Measurements from ENCODE around the gene DCXR. TPM values are rescaled to one million over a fixed set of nuclear protein-coding genes. Genes with fewer than 3 reads are reported as not detected.

Gene DCXR
- total and polyA plus RNA-seq, 10 of the 15 experiments (the other 5 are each of a cell fraction or from before 2014, with no cell fraction given): 12.3 to 139 (median 88.9) TPM

DNA sequence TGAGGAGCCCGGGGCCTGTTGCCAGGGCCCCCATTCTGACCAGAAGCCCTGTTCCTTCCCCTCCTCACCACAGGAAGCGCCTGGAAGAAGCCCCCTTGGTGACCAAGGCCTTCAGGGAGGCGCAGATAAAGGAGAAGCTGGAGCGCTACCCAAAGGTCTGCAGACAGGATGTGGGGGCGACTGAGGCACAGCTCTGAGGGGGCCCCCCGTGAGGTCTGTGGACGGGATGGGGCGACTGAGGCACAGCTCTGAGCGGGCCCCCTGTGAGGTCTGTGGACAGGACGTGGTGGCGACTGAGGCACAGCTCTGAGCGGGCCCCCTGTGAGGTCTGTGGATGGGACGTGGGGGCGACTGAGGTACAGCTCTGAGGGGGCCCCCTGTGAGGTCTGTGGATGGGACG lies 28.1 kb downstream of the DCXR start:
- Histone ChIP-seq H3K4me1 (ENCODE audit: control insufficient read depth, insufficient read depth, low read length) (no peaks in the 10 kb centered on the region), H3K27me3 (replicated peaks in 1 of 2; ENCODE audit: control insufficient read depth in 2 of 2, insufficient read depth in 2 of 2, low read length in 1 of 2) (no peaks in the 10 kb centered on the region), H3K27ac (ENCODE audit: control insufficient read depth, insufficient read depth) (no peak overlapping the region), H3K9me3 (replicated peaks; ENCODE audit: control insufficient read depth, insufficient read depth, low read length) (no peaks in the 10 kb centered on the region), H3K9ac (ENCODE audit: control insufficient read depth, insufficient read depth, low read length) (no peak overlapping the region), H3K79me2 (ENCODE audit: control insufficient read depth, insufficient read depth, low read length) (no peaks in the 10 kb centered on the region), H3K36me3 (ENCODE audit: control insufficient read depth in 2 of 2, insufficient read depth in 2 of 2, low read length in 1 of 2) (no peaks in the 10 kb centered on the region), H3K4me2 (ENCODE audit: control insufficient read depth, insufficient read depth) (no peak overlapping the region), H3K4me3 (no peak overlapping the region), H2AFZ (ENCODE audit: control insufficient read depth, low read depth, low read length) (no peak overlapping the region), H4K20me1 (ENCODE audit: control insufficient read depth, insufficient read depth) (no peaks in the 10 kb centered on the region)
- whole genome bisulfite sequencing (ENCODE audit: insufficient coverage, insufficient replicate concordance, low lambda C conversion rate, missing lambda C conversion rate): 73% methylated on average over 13 of the region's 15 CpGs
- TF ChIP-seq, protein P1, sequence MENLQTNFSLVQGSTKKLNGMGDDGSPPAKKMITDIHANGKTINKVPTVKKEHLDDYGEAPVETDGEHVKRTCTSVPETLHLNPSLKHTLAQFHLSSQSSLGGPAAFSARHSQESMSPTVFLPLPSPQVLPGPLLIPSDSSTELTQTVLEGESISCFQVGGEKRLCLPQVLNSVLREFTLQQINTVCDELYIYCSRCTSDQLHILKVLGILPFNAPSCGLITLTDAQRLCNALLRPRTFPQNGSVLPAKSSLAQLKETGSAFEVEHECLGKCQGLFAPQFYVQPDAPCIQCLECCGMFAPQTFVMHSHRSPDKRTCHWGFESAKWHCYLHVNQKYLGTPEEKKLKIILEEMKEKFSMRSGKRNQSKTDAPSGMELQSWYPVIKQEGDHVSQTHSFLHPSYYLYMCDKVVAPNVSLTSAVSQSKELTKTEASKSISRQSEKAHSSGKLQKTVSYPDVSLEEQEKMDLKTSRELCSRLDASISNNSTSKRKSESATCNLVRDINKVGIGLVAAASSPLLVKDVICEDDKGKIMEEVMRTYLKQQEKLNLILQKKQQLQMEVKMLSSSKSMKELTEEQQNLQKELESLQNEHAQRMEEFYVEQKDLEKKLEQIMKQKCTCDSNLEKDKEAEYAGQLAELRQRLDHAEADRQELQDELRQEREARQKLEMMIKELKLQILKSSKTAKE (IDR thresholded peaks at IDR 0.05; ENCODE audit: low read depth, poor library complexity, severe bottlenecking): no peak
- TF ChIP-seq SMAD5 (IDR thresholded peaks at IDR 0.05; ENCODE audit: low read depth): no peak
- no peak for TF ChIP-seq MTA2 (IDR thresholded peaks at IDR 0.05; ENCODE audit: low read depth)
- no peak for TF ChIP-seq CBX5 (IDR thresholded peaks at IDR 0.05; ENCODE audit: low read depth)
- TF ChIP-seq STAT3 (IDR thresholded peaks at IDR 0.05; ENCODE audit: low read depth, low read length): no peak
- TF ChIP-seq STAT1 (conservative IDR thresholded peaks at IDR 0.05): no peak
- TF ChIP-seq, protein P2, sequence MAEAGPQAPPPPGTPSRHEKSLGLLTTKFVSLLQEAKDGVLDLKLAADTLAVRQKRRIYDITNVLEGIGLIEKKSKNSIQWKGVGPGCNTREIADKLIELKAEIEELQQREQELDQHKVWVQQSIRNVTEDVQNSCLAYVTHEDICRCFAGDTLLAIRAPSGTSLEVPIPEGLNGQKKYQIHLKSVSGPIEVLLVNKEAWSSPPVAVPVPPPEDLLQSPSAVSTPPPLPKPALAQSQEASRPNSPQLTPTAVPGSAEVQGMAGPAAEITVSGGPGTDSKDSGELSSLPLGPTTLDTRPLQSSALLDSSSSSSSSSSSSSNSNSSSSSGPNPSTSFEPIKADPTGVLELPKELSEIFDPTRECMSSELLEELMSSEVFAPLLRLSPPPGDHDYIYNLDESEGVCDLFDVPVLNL (IDR thresholded peaks at IDR 0.05; ENCODE audit: low read depth, low read length): no peak
- ATAC-seq (no peak), DNase-seq (ENCODE audit: low read depth, low spot score) (no peak), FAIRE-seq (no peak)
- CTCF ChIA-PET: interaction anchor here (0.8 kb wide), 1 partner anchor 11 kb away, joined by 4 read pairs; no protein-coding TSS in a partner anchor
- RAD21 ChIA-PET (ENCODE audit: unreplicated experiment): no interaction called here
- intact Hi-C loops (cut with micrococcal nuclease; ENCODE audit: unreplicated experiment) (no loop called here), in situ Hi-C loops (cut with MboI) (no loop called here)
- POLR2A ChIA-PET: no interaction called here
- no TSS peak for BruUV-seq (replicated peaks)
- SMC1A ChIA-PET (ENCODE audit: uncharacterized antibody, unreplicated experiment): no interaction called here
